SIG-M5 treated with dmso at 0.1 percent for 504 hours (cell line): ENCODE measurements around the gene FBXO47.

ENCODE experiments used
- DNase-seq: peaks from one replicate; lab custom pipeline; 2025; ENCODE audit not compliant: unreplicated experiment; lab: John Stamatoyannopoulos, UW

The FBXO47 gene

DNA sequence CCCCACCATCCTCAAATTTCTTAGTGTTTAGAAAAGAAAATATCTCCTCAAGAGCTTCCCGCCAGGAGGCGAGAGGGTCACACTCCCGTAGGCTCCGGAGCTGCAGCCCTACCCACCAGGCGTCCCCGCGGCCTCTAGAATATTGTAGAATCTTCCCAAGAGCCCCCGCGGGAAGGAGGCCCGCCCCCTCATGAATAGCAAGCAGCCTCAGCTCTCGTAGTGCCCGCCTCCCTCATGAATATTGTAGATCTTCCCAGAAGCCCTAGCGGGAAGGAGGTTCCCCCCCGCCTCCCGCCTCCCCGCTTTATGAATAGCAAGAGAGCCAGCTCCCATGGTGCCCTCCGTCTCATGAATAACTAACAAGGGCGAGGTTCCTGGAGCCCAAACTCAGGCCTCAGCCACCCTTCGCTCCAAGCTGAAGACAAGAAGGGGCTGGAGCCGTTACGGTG is at the start of gene FBXO47:
Gene FBXO47, minus strand, starts transcription at position 114 of the 449 bp plus-strand sequence. CDS start 4,378 bp downstream, outside the sequence.
- peak; percentile 18 for DNase-seq

- DNase-seq: no peak
Measured at GRCh38 chr17:39016193-39017153, 49.3 kb upstream of the FBXO47 start.

DNA sequence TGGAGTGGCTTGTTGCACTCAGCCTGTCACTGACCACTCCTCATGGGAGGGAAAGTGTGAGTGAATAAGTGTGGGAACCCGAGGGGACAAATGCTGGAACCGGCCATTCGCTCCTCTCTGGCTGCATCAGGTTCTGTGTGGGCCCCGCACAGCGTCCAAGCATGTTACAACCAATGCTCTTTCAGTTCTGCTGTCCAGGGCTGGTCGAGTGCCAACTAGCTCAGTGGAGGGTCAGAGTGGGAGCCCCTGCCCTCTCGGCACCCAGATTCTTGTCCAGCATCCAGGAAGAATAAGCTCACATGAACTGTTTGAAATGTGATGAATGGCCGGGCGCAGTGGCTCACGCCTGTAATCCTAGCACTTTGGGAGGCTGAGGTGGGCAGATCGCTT is 48.3 kb upstream of the FBXO47 start:
- no peak for DNase-seq

DNA sequence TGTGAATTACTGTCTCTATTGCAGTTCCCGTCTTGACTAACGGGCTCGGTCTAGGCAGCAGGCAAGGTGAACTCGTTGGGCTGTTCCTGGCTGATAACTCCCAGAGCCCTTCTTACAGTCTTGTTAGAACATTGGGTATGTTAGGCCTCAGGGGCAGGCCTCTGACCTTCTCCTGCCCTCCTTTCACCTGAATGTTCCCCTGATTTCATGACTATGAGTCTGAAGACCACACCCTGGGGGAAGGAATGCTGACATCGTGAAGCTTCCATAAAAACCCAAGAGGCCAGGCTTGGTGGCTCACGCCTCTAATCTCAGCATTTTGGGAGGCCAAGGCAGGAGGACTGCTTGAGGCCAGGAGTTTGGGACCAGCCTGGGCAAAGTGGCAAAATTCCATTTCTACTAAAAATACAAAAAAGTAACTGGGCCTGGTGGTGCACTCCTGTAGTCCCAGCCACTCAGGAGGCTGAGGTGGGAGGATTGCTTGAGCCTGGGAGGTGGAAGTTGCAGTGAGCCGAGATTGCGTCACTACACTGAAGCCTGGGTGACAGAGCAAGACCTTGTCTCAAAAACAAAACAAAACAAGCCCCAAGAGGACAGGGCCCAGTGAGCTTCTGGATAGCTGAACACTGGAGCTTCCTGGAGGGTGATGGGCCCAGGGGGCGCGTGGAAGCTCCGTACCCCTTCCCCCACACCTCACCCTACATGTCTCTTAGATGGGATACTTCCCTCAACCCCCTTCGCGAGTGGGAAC is 47.8 kb upstream of the FBXO47 start:
- peak; percentile 48 for DNase-seq

GRCh38 chr17:39014044-39014794 is 47.0 kb upstream of the FBXO47 start:
- no peak for DNase-seq

GRCh38 chr17:39012725-39013124 is 45.5 kb upstream of the FBXO47 start:
- no peak for DNase-seq

DNA sequence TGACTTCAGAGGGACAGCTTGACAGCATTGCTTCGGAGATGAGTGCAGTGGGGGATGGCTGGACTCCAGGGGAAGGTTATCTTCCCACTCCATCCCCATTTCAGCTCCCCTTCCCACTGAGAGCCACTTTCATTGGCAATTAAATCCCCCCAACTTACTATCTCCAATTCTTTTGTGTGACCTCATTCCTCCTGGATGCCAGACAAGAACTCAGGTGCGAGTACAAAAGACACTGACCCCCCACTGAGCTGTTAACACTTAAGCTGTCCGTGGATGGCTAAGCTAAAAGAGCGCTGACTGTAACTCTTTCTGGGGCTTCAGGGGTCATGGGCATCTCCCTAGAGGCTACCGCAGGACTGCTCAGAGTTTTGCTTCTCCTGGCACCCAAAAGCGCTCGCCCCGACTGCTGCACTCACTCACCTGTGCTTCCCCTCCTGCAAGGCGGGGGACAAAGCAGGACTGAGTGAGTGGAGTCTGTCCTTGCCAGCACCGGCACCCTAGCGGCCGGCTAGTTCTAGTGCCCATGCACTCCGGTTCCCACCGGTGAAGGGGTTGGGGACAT is 44.8 kb upstream of the FBXO47 start:
- no peak for DNase-seq

DNA sequence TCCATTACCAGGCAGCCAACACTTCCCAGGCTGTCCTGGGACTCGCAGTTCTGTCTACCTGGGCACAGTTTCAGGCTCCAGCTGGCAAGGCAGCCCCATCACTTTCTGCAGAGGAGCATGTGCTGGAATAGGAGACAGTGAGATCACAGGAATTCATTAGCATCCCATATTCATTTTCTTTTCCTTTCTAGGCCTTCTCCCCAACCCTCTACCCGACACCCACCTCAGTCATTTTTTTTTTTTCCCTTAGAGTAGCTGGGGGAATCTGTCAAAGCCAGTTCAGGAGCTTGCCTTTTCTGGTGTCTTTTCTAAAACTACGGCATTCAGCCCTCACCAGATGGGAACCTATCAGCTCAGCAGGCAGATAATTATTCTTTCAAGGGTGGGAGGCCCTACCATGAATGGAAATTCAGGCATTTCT is 42.4 kb upstream of the FBXO47 start:
- DNase-seq: no peak

DNA sequence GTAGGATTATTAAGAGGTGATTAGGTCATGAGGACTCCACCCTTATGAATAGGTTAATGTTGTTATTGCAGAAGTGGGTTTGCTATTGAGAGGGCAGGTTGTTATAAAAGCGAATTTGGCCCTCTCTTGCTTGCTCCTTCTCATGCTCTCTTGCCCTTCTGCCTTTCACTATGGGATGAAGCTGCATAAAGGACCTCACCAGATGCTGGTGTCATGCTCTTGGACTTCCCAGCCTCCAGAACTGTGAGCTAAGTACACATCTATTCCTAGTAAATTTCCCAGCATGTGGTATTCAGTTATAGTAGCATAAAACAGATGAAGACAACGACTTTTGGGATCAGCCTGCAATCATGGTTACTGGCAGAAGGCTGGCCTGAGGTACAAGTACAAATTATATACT is 41.4 kb upstream of the FBXO47 start:
- DNase-seq: no peak

- DNase-seq: no peak
Measured at GRCh38 chr17:39002991-39003715, 36.0 kb upstream of the FBXO47 start.

- peak; percentile 14 for DNase-seq
Measured at GRCh38 chr17:39001703-39002637, 34.8 kb upstream of the FBXO47 start.

- DNase-seq: no peak
Measured at GRCh38 chr17:39000021-39000601, 32.9 kb upstream of the FBXO47 start.

DNA sequence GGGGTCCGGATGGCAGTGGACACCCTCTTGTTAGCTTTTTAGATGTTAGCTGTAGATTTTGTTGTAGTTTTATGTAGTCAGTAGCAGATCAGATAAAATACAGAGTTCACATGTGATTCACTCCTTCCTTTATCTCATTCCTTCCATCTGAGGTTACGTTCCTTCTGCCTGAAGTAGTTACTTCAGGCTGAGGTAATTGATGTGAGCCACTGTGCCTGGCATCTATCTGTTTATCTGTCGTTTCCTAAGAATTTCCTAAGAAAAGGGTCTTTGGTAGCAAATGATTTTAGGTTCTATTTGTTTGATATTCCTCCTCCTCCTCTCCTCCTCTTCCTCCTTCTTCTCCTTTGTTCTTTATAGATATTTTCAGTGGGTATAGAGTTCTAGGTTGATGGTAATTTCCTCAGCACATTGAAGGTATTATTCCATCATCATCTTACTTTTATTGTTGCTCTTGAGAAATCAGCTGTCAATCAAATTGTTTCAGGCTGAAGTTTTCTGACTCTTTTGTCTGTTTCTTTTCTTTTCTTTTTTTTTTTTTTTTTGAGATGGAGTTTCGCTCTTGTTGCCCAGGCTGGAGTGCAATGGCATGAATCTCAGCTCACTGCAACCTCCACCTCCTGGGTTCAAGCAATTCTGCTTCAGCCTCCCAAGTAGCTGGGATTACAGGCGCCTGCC is 29.6 kb upstream of the FBXO47 start:
- DNase-seq: no peak

- DNase-seq: no peak
Measured at GRCh38 chr17:38994026-38994425, 26.8 kb upstream of the FBXO47 start.

GRCh38 chr17:38984666-38985065 is 17.5 kb upstream of the FBXO47 start:
- DNase-seq: no peak

- DNase-seq: peak; percentile 75
Measured at GRCh38 chr17:38982858-38983746, 15.9 kb upstream of the FBXO47 start.

- no peak for DNase-seq
Measured at GRCh38 chr17:38981636-38982035, 14.4 kb upstream of the FBXO47 start.
